ENCODE measurements around the gene CDC16. TPM values are rescaled to one million over a fixed set of nuclear protein-coding genes. Genes with fewer than 3 reads are reported as not detected.

Gene CDC16
- total and polyA plus RNA-seq, 9 donors: 50.4 to 82.2 (median 67.9) TPM

Other genes starting within 250 kb of the CDC16 start
- 15.9 TPM for gene RASA3, start 102.3 kb upstream of the CDC16 start, total RNA-seq
- 10 to 100 TPM; 17.3 to 27.2 (median 22.0) TPM for gene RASA3, start 102.3 kb upstream of the CDC16 start, polyA plus RNA-seq (ENCODE audit: insufficient read depth in 1 of 8, insufficient read length in 8 of 8, low replicate concordance in 1 of 8)
- not detected for gene CFAP97D2, start 55.6 kb upstream of the CDC16 start, total RNA-seq
- not detected for gene CFAP97D2, start 55.6 kb upstream of the CDC16 start, polyA plus RNA-seq (ENCODE audit: insufficient read depth in 1 of 8, insufficient read length in 8 of 8, low replicate concordance in 1 of 8)
- gene UPF3A, start 46.7 kb downstream of the CDC16 start, total RNA-seq: 39.6 TPM
- 100 to 1,000 TPM in 2 of 8 donors, 10 to 100 TPM in 6; 48.5 to 116 (median 66.7) TPM for gene UPF3A, start 46.7 kb downstream of the CDC16 start, polyA plus RNA-seq (ENCODE audit: insufficient read depth in 1 of 8, insufficient read length in 8 of 8, low replicate concordance in 1 of 8)
- 6.8 TPM for gene CHAMP1, start 79.6 kb downstream of the CDC16 start, total RNA-seq
- gene CHAMP1, start 79.6 kb downstream of the CDC16 start, polyA plus RNA-seq (ENCODE audit: insufficient read depth in 1 of 8, insufficient read length in 8 of 8, low replicate concordance in 1 of 8): 10 to 100 TPM; 12.6 to 22.7 (median 15.8) TPM

Data from muscle of leg (tissue), 9 donors.